HG02840 (cell line): ENCODE measurements around the gene TAF11L11.
"Not testable (repeated sequence)": the region's sequence is repeated elsewhere in the genome, so short reads cannot be mapped to it uniquely, and the experiment has no call there.

Source experiments
- ATAC-seq: cut with Tn5 transposase; IDR thresholded peaks from one replicate; pipeline ENCODE4 v1.9.1; 2021; ENCODE audit warnings: mild to moderate bottlenecking, moderate library complexity, moderate number of reproducible peaks; ENCODE audit not compliant: unreplicated experiment, low FRiP score

The TAF11L11 gene

DNA sequence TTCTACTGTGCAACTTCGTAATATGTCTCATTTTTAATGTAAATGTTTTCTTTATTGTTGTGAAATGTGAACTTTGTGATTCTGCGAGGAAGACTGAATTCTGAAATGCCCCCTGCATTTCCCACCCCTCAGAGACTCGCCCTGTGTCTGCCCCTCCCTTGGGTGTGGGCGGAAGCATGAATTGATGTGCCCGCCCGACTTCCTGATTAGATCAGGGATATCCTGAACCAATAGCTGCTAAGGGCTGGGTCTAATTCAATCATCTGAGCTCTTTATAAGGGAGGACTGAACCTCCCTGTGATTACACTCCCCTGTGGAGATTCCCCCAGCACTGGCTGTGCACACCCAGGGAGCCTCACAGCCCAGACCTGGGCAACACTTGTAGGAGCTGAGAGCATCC is at the start of gene TAF11L11:
TAF11L11 (plus strand) TSS at position 304 of the 400 bp plus-strand sequence.
- not testable (repeated sequence) for ATAC-seq

GRCh38 chr5:17585658-17586057 is 18.3 kb upstream of the TAF11L11 start, which contains the start of gene TAF11L7:
TAF11L7 (minus strand) TSS chr5:17585758.
- not testable (repeated sequence) for ATAC-seq

- ATAC-seq: not testable (repeated sequence)
These were observed 13.1 kb upstream of the TAF11L11 start, which contains the start of gene TAF11L8 for GRCh38 chr5:17590860-17591259. TAF11L8 (minus strand) TSS chr5:17590960.

GRCh38 chr5:17594255-17594654 is 9.7 kb upstream of the TAF11L11 start, which contains the start of gene TAF11L9:
TAF11L9 (minus strand) TSS chr5:17594394.
- not testable (repeated sequence) for ATAC-seq

GRCh38 chr5:17597728-17598127 is 6.3 kb upstream of the TAF11L11 start, which contains the start of gene TAF11L10:
TAF11L10 (minus strand) TSS chr5:17597828.
- not testable (repeated sequence) for ATAC-seq

DNA sequence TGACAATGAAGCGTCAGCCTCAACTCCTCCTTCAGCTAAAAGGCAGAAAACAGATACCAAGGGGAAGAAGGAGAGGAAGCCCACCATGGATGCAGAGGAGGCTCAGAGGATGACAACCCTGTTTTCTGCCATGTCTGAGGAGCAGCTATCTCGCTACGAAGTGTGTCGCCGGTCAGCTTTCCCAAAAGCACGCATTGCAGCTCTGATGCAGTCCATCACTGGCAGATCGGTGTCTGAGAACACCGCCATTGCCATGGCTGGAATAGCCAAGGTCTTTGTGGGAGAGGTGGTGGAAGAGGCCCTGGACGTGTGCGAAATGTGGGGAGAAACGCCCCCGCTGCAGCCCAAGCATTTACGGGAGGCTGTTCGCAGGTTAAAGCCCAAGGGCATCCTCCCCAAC is 968 bp downstream of the TAF11L11 start:
- ATAC-seq: no peak

- not testable (repeated sequence) for ATAC-seq
These were observed 3.5 kb downstream of the TAF11L11 start for GRCh38 chr5:17607461-17607860.

DNA sequence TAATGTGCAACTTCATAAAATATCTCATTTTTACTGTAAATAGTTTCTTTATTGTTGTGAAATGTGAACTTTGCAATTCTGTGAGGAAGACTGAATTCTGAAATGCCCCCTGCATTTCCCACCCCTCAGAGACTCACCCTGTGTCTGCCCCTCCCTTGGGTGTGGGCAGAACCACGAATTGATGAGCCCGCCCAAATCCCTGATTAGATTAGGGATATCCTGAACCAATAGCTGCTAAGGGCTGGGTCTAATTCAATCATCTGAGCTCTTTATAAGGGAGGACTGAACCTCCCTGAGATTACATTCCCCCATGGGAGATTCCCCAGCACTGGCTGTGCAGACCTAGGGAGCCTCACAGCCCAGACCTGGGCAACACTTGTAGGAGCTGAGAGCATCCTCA is 6.1 kb downstream of the TAF11L11 start, which contains the start of gene TAF11L12:
TAF11L12 (plus strand) TSS at position 301 of the 400 bp plus-strand sequence.
- ATAC-seq: not testable (repeated sequence)

DNA sequence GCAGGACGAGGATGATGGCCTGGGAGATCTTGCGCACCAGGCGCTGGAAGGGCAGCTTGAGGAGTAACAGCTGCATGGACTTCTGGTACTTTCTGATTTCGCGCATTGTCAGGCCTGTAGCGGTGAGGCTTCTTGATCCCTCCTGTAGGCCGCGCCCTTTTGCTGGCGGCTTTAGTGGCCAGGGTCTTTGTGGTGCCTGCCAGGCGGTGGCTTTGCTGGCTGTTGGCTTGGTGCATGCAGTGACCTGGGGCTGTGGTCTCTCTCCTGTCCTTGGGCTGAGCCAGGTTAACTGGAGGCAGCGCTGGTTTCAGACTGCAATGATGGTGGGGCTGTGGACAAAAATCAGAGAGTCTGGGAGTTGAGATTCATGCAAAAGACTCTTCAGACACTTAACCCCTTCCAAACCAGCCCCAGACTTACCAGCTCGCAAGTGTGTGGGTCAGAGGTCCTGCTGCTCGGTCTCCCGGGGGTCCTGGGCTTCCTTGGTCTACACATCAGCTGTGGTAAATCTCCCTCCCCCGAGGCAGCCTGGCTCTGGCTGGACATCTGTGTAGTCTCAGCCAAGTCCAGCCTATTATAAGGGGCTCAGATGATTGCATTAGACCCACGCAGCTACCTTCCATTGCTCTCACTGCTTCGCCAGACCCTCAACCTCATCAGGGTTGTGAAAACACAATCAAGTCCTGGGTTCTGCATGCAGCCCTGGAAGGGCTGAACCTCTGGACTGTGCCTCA is 11.1 kb downstream of the TAF11L11 start:
- ATAC-seq: no peak

DNA sequence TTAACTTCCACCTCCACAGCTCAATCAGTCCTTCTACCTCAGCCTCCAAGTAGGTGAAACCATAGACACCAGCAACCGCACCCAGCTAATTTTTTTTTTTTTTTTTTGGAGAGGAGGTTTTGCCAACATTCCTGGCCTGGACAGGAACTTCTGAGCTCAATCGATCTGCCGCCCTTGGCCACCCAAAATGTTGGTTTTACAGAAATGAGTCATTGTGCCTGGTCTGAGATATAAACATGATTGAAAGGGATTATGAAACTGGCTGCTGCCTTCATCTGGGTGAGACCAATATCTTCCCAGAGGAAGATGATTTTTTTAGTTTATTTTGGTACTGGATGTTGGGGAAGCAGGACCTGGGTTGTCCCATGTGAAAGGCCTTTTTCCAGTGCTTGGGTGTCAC is 15.4 kb downstream of the TAF11L11 start:
- no peak for ATAC-seq

- ATAC-seq: no peak
These were observed 16.6 kb downstream of the TAF11L11 start for GRCh38 chr5:17620627-17621026.

- no peak for ATAC-seq
These were observed 21.7 kb downstream of the TAF11L11 start for GRCh38 chr5:17625686-17626085.

GRCh38 chr5:17631788-17632187 is 27.8 kb downstream of the TAF11L11 start, which contains the start of gene TAF11L13:
TAF11L13 (plus strand) TSS chr5:17632088.
- not testable (repeated sequence) for ATAC-seq

- no peak for ATAC-seq
These were observed 30.2 kb downstream of the TAF11L11 start, which contains the start of gene TAF11L14 for GRCh38 chr5:17634160-17634559. TAF11L14 (plus strand) TSS chr5:17634460.

- not testable (repeated sequence) for ATAC-seq
These were observed 45.2 kb downstream of the TAF11L11 start for GRCh38 chr5:17649232-17649631.

- ATAC-seq: not testable (repeated sequence)
These were observed 51.3 kb downstream of the TAF11L11 start for GRCh38 chr5:17655201-17655759.
